ENCODE measurements around the gene ZNF423. TPM values are rescaled to one million over a fixed set of nuclear protein-coding genes. Genes with fewer than 3 reads are reported as not detected.
A peak's percentile ranks its signal among the peaks of the same experiment; 100 is the strongest.

Gene ZNF423
- total and polyA plus RNA-seq, 2 experiments from 2014 or later = 12.3 to 22.2 TPM

DNA sequence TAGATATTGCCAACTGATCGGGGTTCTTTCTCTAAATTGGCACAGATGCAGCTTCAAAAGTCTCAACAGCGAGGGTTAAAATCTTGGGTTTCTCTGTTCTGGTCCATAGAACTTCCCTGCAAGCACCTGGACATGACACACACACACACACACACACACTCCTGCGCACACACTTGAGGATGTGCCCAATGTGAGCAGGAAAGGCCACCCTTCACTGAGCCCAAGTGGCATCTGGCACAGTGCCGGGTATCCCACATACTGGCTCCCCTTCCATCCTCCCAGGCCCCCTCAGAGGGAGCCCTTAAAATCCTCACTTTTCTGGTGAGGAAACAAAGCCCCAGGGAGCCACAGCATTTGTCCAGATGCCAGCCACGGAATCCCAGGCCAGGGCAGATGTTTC lies 55.5 kb downstream of the ZNF423 start:
- TF ChIP-seq, protein P1, sequence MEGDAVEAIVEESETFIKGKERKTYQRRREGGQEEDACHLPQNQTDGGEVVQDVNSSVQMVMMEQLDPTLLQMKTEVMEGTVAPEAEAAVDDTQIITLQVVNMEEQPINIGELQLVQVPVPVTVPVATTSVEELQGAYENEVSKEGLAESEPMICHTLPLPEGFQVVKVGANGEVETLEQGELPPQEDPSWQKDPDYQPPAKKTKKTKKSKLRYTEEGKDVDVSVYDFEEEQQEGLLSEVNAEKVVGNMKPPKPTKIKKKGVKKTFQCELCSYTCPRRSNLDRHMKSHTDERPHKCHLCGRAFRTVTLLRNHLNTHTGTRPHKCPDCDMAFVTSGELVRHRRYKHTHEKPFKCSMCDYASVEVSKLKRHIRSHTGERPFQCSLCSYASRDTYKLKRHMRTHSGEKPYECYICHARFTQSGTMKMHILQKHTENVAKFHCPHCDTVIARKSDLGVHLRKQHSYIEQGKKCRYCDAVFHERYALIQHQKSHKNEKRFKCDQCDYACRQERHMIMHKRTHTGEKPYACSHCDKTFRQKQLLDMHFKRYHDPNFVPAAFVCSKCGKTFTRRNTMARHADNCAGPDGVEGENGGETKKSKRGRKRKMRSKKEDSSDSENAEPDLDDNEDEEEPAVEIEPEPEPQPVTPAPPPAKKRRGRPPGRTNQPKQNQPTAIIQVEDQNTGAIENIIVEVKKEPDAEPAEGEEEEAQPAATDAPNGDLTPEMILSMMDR (IDR thresholded peaks at IDR 0.05; ENCODE audit: low read depth, low read length) = no peak
- Histone ChIP-seq H3K27me3 (no peaks in the 10 kb centered on the region), H3K4me1 (ENCODE audit: low read depth) (peaks cover 5% of the 10 kb centered on the region), H3K9me3 (ENCODE audit: low read depth) (no peaks in the 10 kb centered on the region), H3K4me3 (no peak overlapping the region), H3K36me3 (no peaks in the 10 kb centered on the region), H3K27ac (no peak overlapping the region)
- no peak for DNase-seq (ENCODE audit: low read depth in 1 of 2, low spot score in 1 of 2)

DNA sequence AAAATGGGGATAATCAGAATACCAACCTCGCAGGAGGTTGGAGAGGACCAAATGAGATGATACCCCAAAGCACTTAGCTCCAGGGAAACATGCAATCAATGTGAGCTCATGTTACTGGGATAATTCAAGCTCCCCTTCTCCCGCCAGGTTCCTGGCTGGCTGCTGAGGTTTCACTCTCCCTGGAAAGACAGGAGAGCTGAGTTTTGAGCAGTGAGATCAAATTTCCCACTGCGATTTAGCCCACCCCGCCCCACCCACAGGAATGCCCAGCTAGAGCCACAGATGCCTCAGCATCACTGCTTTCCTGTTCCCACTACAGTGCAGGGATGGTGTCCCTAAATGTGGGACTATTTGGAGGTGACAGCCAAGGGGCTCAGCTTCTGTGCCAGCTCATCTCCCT lies 56.7 kb downstream of the ZNF423 start:
- Histone ChIP-seq H3K27me3 (no peaks in the 10 kb centered on the region), H3K27ac (no peak overlapping the region), H3K4me3 (no peak overlapping the region), H3K4me1 (ENCODE audit: low read depth) (peaks cover 5% of the 10 kb centered on the region), H3K36me3 (no peaks in the 10 kb centered on the region), H3K9me3 (ENCODE audit: low read depth) (no peaks in the 10 kb centered on the region)
- DNase-seq (ENCODE audit: low read depth in 1 of 2, low spot score in 1 of 2) = peak in 1 of 2 donors; percentile 60
- TF ChIP-seq, protein P1 (IDR thresholded peaks at IDR 0.05; ENCODE audit: low read depth, low read length) = no peak

DNA sequence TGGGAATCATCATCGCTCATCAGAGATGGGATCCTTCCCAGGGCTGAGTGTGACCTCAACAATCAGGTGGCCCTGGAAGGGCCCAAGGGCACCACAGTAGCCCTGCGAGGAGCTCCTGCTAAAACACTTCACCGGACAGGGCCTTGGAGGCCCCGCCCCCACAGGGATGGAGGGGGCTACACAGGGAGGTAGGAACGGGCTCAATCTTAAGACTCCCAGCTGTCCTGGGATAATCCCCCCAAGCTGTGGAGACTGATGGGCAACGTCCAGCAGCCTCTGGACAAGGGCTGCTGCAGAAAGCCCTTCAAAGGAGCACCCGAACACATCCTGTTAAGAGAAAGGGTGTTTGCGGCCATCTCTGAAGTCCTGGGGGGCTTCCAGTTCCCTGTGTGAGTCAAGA lies 60.4 kb downstream of the ZNF423 start:
- no peak overlapping the region for H3K4me3 ChIP-seq
- H3K4me1 ChIP-seq (ENCODE audit: low read depth) = peaks cover 5% of the 10 kb centered on the region
- TF ChIP-seq, protein P1 (IDR thresholded peaks at IDR 0.05; ENCODE audit: low read depth, low read length) = no peak
- H3K27me3 ChIP-seq = no peaks in the 10 kb centered on the region
- H3K36me3 ChIP-seq = no peaks in the 10 kb centered on the region
- H3K9me3 ChIP-seq (ENCODE audit: low read depth) = no peaks in the 10 kb centered on the region
- H3K27ac ChIP-seq = no peak overlapping the region
- no peak for DNase-seq (ENCODE audit: low read depth in 1 of 2, low spot score in 1 of 2)

DNA sequence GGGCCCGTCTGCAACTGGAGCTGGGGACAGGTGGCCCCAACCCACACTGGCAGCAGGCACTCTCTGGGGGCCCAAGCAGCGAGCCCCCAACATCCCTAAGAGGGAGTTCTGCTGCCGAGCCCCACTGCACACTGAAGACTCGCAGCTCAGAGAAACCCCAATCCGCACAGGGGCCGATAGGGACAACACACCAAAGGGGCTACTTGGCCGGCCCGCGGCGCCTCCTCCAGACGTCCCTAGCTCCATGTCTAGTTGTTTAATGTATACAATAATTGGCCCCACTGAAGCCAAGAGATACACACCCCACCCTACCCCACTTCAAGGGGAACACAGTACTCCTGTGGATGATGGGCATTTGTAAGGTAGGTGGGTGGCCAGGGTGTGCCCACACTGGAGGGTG lies 62.7 kb downstream of the ZNF423 start:
- no peak overlapping the region for H3K4me3 ChIP-seq
- H3K9me3 ChIP-seq (ENCODE audit: low read depth) = no peaks in the 10 kb centered on the region
- H3K27ac ChIP-seq = no peak overlapping the region
- no peaks in the 10 kb centered on the region for H3K4me1 ChIP-seq (ENCODE audit: low read depth)
- TF ChIP-seq, protein P1 (IDR thresholded peaks at IDR 0.05; ENCODE audit: low read depth, low read length) = no peak
- DNase-seq (ENCODE audit: low read depth in 1 of 2, low spot score in 1 of 2) = no peak
- no peaks in the 10 kb centered on the region for H3K27me3 ChIP-seq
- no peaks in the 10 kb centered on the region for H3K36me3 ChIP-seq

DNA sequence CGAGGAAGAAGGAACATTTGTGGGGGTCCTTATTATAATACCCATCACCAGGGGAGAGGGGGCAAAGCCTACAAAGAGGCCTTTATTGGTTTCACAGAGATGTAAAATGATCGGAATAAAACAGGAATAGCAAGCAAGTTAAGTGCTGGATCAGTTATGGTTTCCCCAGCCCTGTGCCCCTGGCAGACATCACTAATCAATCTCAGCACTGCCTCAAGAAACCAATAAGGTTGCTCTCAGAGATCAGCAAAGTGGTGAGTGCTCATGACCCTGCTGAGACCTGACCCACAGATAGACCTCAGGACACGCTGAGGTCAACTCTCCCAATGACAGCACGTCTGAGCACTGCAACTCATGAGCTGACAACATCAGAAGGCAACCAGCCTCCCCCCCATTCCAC lies 66.3 kb downstream of the ZNF423 start:
- Histone ChIP-seq H3K27me3 (no peaks in the 10 kb centered on the region), H3K4me3 (no peak overlapping the region), H3K4me1 (ENCODE audit: low read depth) (no peaks in the 10 kb centered on the region), H3K36me3 (no peaks in the 10 kb centered on the region), H3K27ac (no peak overlapping the region), H3K9me3 (ENCODE audit: low read depth) (no peaks in the 10 kb centered on the region)
- TF ChIP-seq, protein P1 (IDR thresholded peaks at IDR 0.05; ENCODE audit: low read depth, low read length) = no peak
- DNase-seq (ENCODE audit: low read depth in 1 of 2, low spot score in 1 of 2) = no peak

DNA sequence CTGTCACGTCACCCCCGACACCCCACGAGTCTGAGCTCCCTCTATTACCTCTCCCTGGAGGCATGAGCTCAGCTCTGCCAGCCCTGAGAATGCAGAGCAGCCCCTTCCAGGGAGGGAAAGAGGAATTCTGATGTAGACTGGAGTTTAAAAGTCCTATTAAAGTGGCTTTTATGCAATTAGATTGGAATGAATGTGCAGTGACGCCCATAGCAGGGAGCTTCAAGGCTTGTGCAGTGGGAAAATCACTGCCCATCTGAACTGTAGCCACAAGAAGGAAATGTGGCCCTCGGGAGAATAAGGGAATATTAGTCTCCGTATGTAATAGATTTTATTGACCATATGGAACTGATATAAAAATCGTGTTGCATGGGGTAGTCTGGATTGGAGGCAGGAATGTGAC lies 66.9 kb downstream of the ZNF423 start:
- no peaks in the 10 kb centered on the region for H3K4me1 ChIP-seq (ENCODE audit: low read depth)
- no peak overlapping the region for H3K27ac ChIP-seq
- DNase-seq (ENCODE audit: low read depth in 1 of 2, low spot score in 1 of 2) = peak in 1 of 2 donors; percentile 12

More for the DNA sequence above, 66.9 kb downstream of the ZNF423 start:
- TF ChIP-seq, protein P1 (IDR thresholded peaks at IDR 0.05; ENCODE audit: low read depth, low read length) = no peak
- H3K9me3 ChIP-seq (ENCODE audit: low read depth) = no peaks in the 10 kb centered on the region
- H3K27me3 ChIP-seq = no peaks in the 10 kb centered on the region
- no peaks in the 10 kb centered on the region for H3K36me3 ChIP-seq
- no peak overlapping the region for H3K4me3 ChIP-seq
